HEK293 (cell line): ENCODE data around the gene PLOD2.

ENCODE experiments used
- CTCF ChIA-PET: fragments of 350-600 bp; formaldehyde crosslinking; extraction: SDS; loops from one replicate; lab custom pipeline; 2021; ENCODE audit warnings: antibody characterized with exemption; lab: Yijun Ruan, JAX
- POLR2A ChIA-PET: fragments of 300-600 bp; formaldehyde crosslinking; extraction: SDS; loops from one replicate; lab custom pipeline; 2020; ENCODE audit warnings: antibody characterized with exemption, inconsistent platforms; lab: Yijun Ruan, JAX
- H3K27ac ChIP-seq: fragments of 200-500 bp; sonication (Bioruptor generic); 2 replicates; pipeline ENCODE4 v1.5.1; 2014; ENCODE audit warnings: low read depth, low read length, control low read depth, inconsistent platforms; ENCODE audit errors: extremely low read depth
- H3K36me3 ChIP-seq, 2 experiments: fragments of 200-500 bp in 1 of 2; sonication (Bioruptor generic) in 1 of 2; 1 replicate in 1 of 2; 2 replicates in 1 of 2; pipeline ENCODE4 v1.5.1; 2014 to 2017; ENCODE audit warnings: inconsistent platforms in 2 of 2, low read length in 2 of 2; ENCODE audit not compliant: control insufficient read depth in 2 of 2, insufficient read depth in 1 of 2
- H3K4me1 ChIP-seq: fragments of 200-500 bp; sonication (Bioruptor generic); 2 replicates; pipeline ENCODE4 v1.5.1; 2014; ENCODE audit warnings: mild to moderate bottlenecking, low read length, inconsistent platforms; ENCODE audit not compliant: control insufficient read depth, insufficient read depth
- H3K4me3 ChIP-seq: 2 replicates; pipeline ENCODE4 v1.5.1; 2011; ENCODE audit warnings: low read depth, mild to moderate bottlenecking, control low read depth, low read length, moderate library complexity
- H3K9me3 ChIP-seq: fragments of 200-500 bp; sonication (Bioruptor generic); 2 replicates; pipeline ENCODE4 v1.5.1; 2014; ENCODE audit warnings: low read depth, low read length, inconsistent platforms; ENCODE audit not compliant: control insufficient read depth, insufficient read depth
- EGR2 ChIP-seq: fragments of 450-650 bp; formaldehyde crosslinking; IDR thresholded peaks from 2 replicates; pipeline ENCODE4 v1.5.1; 2016; ENCODE audit warnings: low read depth, missing biosample characterization, missing genetic modification characterization
- GLI4 ChIP-seq: fragments of 450-650 bp; formaldehyde crosslinking; IDR thresholded peaks from 2 replicates; pipeline ENCODE4 v1.5.1; 2016; ENCODE audit warnings: missing biosample characterization, missing genetic modification characterization
- IKZF3 ChIP-seq: fragments of 450-650 bp; IDR thresholded peaks from 2 replicates; pipeline ENCODE4 v1.5.0; 2018; ENCODE audit warnings: missing biosample characterization, mild to moderate bottlenecking, missing genetic modification characterization, moderate library complexity
- KLF10 ChIP-seq: fragments of 450-650 bp; IDR thresholded peaks from 2 replicates; pipeline ENCODE4 v1.5.1; 2018; ENCODE audit warnings: missing biosample characterization, mild to moderate bottlenecking, missing genetic modification characterization
- PBX3 ChIP-seq: sonication (generic); formaldehyde crosslinking; IDR thresholded peaks from 2 replicates; pipeline ENCODE4 v1.8.1; 2022; ENCODE audit warnings: mild to moderate bottlenecking, moderate library complexity, missing genetic modification reagents
- WT1 ChIP-seq: fragments of 450-650 bp; formaldehyde crosslinking; IDR thresholded peaks from 2 replicates; pipeline ENCODE4 v1.5.1; 2016; ENCODE audit warnings: missing biosample characterization, missing genetic modification characterization
- YY1 ChIP-seq: fragments of 450-650 bp; formaldehyde crosslinking; IDR thresholded peaks from 2 replicates; pipeline ENCODE4 v1.5.1; 2018; ENCODE audit warnings: missing biosample characterization, missing genetic modification characterization
- ZBTB20 ChIP-seq: fragments of 450-650 bp; formaldehyde crosslinking; IDR thresholded peaks from 2 replicates; pipeline ENCODE4 v1.5.1; 2016; ENCODE audit warnings: missing biosample characterization, missing genetic modification characterization
- ZBTB21 ChIP-seq: fragments of 450-650 bp; formaldehyde crosslinking; IDR thresholded peaks from 2 replicates; pipeline ENCODE4 v1.5.1; 2017; ENCODE audit warnings: missing biosample characterization, missing genetic modification characterization
- ZBTB48 ChIP-seq: fragments of 450-650 bp; formaldehyde crosslinking; IDR thresholded peaks from 2 replicates; pipeline ENCODE4 v1.5.1; 2016; ENCODE audit warnings: missing biosample characterization, missing genetic modification characterization
- ZFHX2 ChIP-seq: fragments of 450-650 bp; formaldehyde crosslinking; conservative IDR thresholded peaks from 2 replicates; pipeline ENCODE4 v1.5.1; 2016; ENCODE audit warnings: missing biosample characterization, missing genetic modification characterization
- ZFP37 ChIP-seq: fragments of 450-650 bp; formaldehyde crosslinking; IDR thresholded peaks from 2 replicates; pipeline ENCODE4 v1.5.1; 2016; ENCODE audit warnings: missing biosample characterization, missing genetic modification characterization
- ZNF114 ChIP-seq: fragments of 450-650 bp; formaldehyde crosslinking; IDR thresholded peaks from 2 replicates; pipeline ENCODE4 v1.5.0; 2017; ENCODE audit warnings: missing biosample characterization, missing genetic modification characterization
- ZNF24 ChIP-seq: fragments of 450-650 bp; formaldehyde crosslinking; IDR thresholded peaks from 2 replicates; pipeline ENCODE4 v1.5.1; 2016; ENCODE audit warnings: missing biosample characterization, missing genetic modification characterization
- ZNF274 ChIP-seq, 2 experiments: fragments of 200-500 bp in 1 of 2; fragments of 450-650 bp in 1 of 2; sonication (Bioruptor generic) in 1 of 2; formaldehyde crosslinking in 1 of 2; IDR thresholded peaks; 2 replicates each; pipeline versions ENCODE4 v1.5.1 to v1.6.1; 2014 to 2016; ENCODE audit warnings: borderline replicate concordance in 1 of 2, inconsistent platforms in 1 of 2, low read length in 1 of 2, missing biosample characterization in 1 of 2, missing genetic modification characterization in 1 of 2
- ZNF354C ChIP-seq: fragments of 450-650 bp; formaldehyde crosslinking; IDR thresholded peaks from 2 replicates; pipeline ENCODE4 v1.5.1; 2016; ENCODE audit warnings: missing biosample characterization, missing genetic modification characterization, low read depth, borderline replicate concordance
- ZNF404 ChIP-seq: fragments of 450-650 bp; formaldehyde crosslinking; IDR thresholded peaks from 2 replicates; pipeline ENCODE4 v1.5.1; 2017; ENCODE audit warnings: missing biosample characterization, missing genetic modification characterization
- ZNF423 ChIP-seq: fragments of 450-650 bp; formaldehyde crosslinking; IDR thresholded peaks from 2 replicates; pipeline ENCODE4 v1.5.1; 2016; ENCODE audit warnings: missing biosample characterization, missing genetic modification characterization
- ZNF513 ChIP-seq: fragments of 450-650 bp; IDR thresholded peaks from 2 replicates; pipeline ENCODE4 v1.5.1; 2018; ENCODE audit warnings: missing biosample characterization, missing genetic modification characterization
- ZNF530 ChIP-seq: fragments of 450-650 bp; formaldehyde crosslinking; IDR thresholded peaks from 2 replicates; pipeline ENCODE4 v1.5.1; 2016; ENCODE audit warnings: low read depth, missing biosample characterization, missing genetic modification characterization
- ZNF548 ChIP-seq: fragments of 450-650 bp; formaldehyde crosslinking; IDR thresholded peaks from 2 replicates; pipeline ENCODE4 v1.5.1; 2016; ENCODE audit warnings: missing biosample characterization, missing genetic modification characterization
- ZNF621 ChIP-seq: fragments of 450-650 bp; formaldehyde crosslinking; IDR thresholded peaks from 2 replicates; pipeline ENCODE4 v1.5.1; 2017; ENCODE audit warnings: missing biosample characterization, missing genetic modification characterization
- ZNF623 ChIP-seq: fragments of 450-650 bp; formaldehyde crosslinking; IDR thresholded peaks from 2 replicates; pipeline ENCODE4 v1.5.1; 2016; ENCODE audit warnings: missing biosample characterization, missing genetic modification characterization
- ZNF639 ChIP-seq: fragments of 450-650 bp; formaldehyde crosslinking; IDR thresholded peaks from 2 replicates; pipeline ENCODE4 v1.5.1; 2016; ENCODE audit warnings: missing biosample characterization, missing genetic modification characterization
- ZNF658 ChIP-seq: fragments of 450-650 bp; formaldehyde crosslinking; IDR thresholded peaks from 2 replicates; pipeline ENCODE4; 2016; ENCODE audit warnings: missing biosample characterization, missing genetic modification characterization
- ZNF670 ChIP-seq: fragments of 450-650 bp; formaldehyde crosslinking; IDR thresholded peaks from 2 replicates; pipeline ENCODE4 v1.5.1; 2016; ENCODE audit warnings: missing biosample characterization, missing genetic modification characterization, low read depth
- ZNF677 ChIP-seq: fragments of 450-650 bp; IDR thresholded peaks from 2 replicates; pipeline ENCODE4 v1.5.0; 2018; ENCODE audit warnings: missing biosample characterization, mild to moderate bottlenecking, missing genetic modification characterization, moderate library complexity
- ZNF777 ChIP-seq: fragments of 450-650 bp; formaldehyde crosslinking; IDR thresholded peaks from 2 replicates; pipeline ENCODE4 v1.5.1; 2017; ENCODE audit warnings: missing biosample characterization, missing genetic modification characterization, borderline replicate concordance
- ZSCAN23 ChIP-seq: fragments of 450-650 bp; formaldehyde crosslinking; IDR thresholded peaks from 2 replicates; pipeline ENCODE4 v1.5.1; 2016; ENCODE audit warnings: missing biosample characterization, missing genetic modification characterization
- TF ChIP-seq, protein P1 (sequence below): fragments of 450-650 bp; formaldehyde crosslinking; conservative IDR thresholded peaks from 2 replicates; pipeline ENCODE4 v1.5.1; 2016; ENCODE audit warnings: low read depth, missing biosample characterization, missing genetic modification characterization

PLOD2 gene

DNA sequence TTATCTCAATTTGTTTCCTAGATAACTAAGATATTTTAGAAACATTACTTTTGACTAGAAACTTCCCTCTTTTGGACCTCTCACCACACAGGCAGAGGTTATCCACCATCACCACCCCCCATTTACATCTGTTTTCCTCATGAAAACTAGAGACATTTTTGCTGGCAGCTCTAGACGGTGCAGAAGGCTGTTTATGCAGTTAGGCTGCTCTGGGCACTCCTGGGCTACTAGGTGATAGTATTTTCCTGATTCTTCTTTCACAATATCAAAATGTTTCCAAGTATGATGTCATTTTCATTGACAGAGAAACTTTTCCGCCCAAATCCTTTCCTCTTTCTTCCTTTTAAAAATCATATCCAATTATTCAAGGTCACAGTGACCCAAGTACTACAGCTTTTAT, 67.1 kb downstream of the PLOD2 start:
- no peak for TF ChIP-seq ZNF354C
- TF ChIP-seq ZSCAN23 (tag by site-specific recombination), result no peak
- no peak for TF ChIP-seq GLI4 (tag by site-specific recombination)
- TF ChIP-seq ZNF777 (tag by site-specific recombination), result no peak
- no peak for TF ChIP-seq ZNF677 (tag by site-specific recombination)
- no peak for TF ChIP-seq ZNF114 (tag by site-specific recombination)
- TF ChIP-seq ZBTB21, result no peak
- no peak for TF ChIP-seq EGR2 (tag by site-specific recombination)
- no peak for TF ChIP-seq WT1 (tag by site-specific recombination)
- TF ChIP-seq ZNF621 (tag by site-specific recombination), result no peak
- no peak for TF ChIP-seq ZFP37 (tag by site-specific recombination)
- no peak for TF ChIP-seq ZNF530 (tag by site-specific recombination)
- no peak for TF ChIP-seq ZNF24 (tag by site-specific recombination)
- no peak for TF ChIP-seq KLF10 (tag by site-specific recombination)
- no peak for TF ChIP-seq ZBTB48 (tag by site-specific recombination)
- TF ChIP-seq PBX3 (CRISPR knock-in tag), result no peak
- no peak for TF ChIP-seq ZBTB20 (tag by site-specific recombination)
- TF ChIP-seq YY1 (tag by site-specific recombination), result no peak
- no peak for TF ChIP-seq ZNF639
- TF ChIP-seq ZNF670 (tag by site-specific recombination), result no peak
- TF ChIP-seq, all 188 proteins: peak for 0

GRCh38 chr3:146092230-146092629, 68.8 kb downstream of the PLOD2 start:
- POLR2A ChIA-PET, result no interaction called here
- H3K27ac ChIP-seq, result no peak overlapping the region
- no peak overlapping the region for H3K4me3 ChIP-seq
- H3K9me3 ChIP-seq, result no peaks in the 10 kb centered on the region
- no peaks in the 10 kb centered on the region for H3K36me3 ChIP-seq
- H3K4me1 ChIP-seq, result 0 out of 2 replicates have a peak, but pooled peaks cover 2% of the 10 kb centered on the region
- CTCF ChIA-PET, result interaction anchor here (0.6 to 1.0 kb wide), 2 partner anchors 27 to 93 kb away, joined by 3 to 6 read pairs; no protein-coding TSS in a partner anchor
- no peak for TF ChIP-seq ZNF423 (tag by site-specific recombination)
- TF ChIP-seq ZNF548 (tag by site-specific recombination), result no peak
- no peak for TF ChIP-seq ZNF670 (tag by site-specific recombination)
- no peak for TF ChIP-seq EGR2 (tag by site-specific recombination)
- no peak for TF ChIP-seq ZNF621 (tag by site-specific recombination)
- TF ChIP-seq, protein P1, sequence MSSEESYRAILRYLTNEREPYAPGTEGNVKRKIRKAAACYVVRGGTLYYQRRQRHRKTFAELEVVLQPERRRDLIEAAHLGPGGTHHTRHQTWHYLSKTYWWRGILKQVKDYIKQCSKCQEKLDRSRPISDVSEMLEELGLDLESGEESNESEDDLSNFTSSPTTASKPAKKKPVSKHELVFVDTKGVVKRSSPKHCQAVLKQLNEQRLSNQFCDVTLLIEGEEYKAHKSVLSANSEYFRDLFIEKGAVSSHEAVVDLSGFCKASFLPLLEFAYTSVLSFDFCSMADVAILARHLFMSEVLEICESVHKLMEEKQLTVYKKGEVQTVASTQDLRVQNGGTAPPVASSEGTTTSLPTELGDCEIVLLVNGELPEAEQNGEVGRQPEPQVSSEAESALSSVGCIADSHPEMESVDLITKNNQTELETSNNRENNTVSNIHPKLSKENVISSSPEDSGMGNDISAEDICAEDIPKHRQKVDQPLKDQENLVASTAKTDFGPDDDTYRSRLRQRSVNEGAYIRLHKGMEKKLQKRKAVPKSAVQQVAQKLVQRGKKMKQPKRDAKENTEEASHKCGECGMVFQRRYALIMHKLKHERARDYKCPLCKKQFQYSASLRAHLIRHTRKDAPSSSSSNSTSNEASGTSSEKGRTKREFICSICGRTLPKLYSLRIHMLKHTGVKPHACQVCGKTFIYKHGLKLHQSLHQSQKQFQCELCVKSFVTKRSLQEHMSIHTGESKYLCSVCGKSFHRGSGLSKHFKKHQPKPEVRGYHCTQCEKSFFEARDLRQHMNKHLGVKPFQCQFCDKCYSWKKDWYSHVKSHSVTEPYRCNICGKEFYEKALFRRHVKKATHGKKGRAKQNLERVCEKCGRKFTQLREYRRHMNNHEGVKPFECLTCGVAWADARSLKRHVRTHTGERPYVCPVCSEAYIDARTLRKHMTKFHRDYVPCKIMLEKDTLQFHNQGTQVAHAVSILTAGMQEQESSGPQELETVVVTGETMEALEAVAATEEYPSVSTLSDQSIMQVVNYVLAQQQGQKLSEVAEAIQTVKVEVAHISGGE (tag by site-specific recombination), result no peak
- no peak for TF ChIP-seq ZNF274 (IDR thresholded peaks at IDR 0.05; ENCODE audit: low read length)
- no peak for TF ChIP-seq ZNF274 (tag by site-specific recombination; IDR thresholded peaks at IDR 0.05; ENCODE audit: borderline replicate concordance)
- TF ChIP-seq IKZF3, result no peak
- no peak for TF ChIP-seq ZNF623
- TF ChIP-seq ZNF404 (tag by site-specific recombination), result no peak
- no peak for TF ChIP-seq ZFHX2 (tag by site-specific recombination)
- no peak for TF ChIP-seq ZNF677 (tag by site-specific recombination)
- TF ChIP-seq ZNF513 (tag by site-specific recombination), result no peak
- no peak for TF ChIP-seq ZNF658 (tag by site-specific recombination)

More for the DNA sequence above, 67.1 kb downstream of the PLOD2 start:
- Histone ChIP-seq H3K9me3 (no peaks in the 10 kb centered on the region), H3K4me3 (no peak overlapping the region), H3K36me3 (peaks cover 0 to 3% of the 10 kb centered on the region in 2 experiments; a peak in 2 of 3 replicates), H3K27ac (no peak overlapping the region), H3K4me1 (0 out of 2 replicates have a peak, but pooled peaks cover 2% of the 10 kb centered on the region)
- POLR2A ChIA-PET, result no interaction called here
- CTCF ChIA-PET, result no interaction called here
